GM04504 (cell line): Measurements from ENCODE around the gene OSGEP.
A peak's percentile ranks its signal among the peaks of the same experiment; 100 is the strongest.

Experiments used
- DNase-seq: peaks from one replicate; pipeline ENCODE4 v3.0.0-alpha.2; 2012; ENCODE audit warnings: low read depth

Gene OSGEP

DNA sequence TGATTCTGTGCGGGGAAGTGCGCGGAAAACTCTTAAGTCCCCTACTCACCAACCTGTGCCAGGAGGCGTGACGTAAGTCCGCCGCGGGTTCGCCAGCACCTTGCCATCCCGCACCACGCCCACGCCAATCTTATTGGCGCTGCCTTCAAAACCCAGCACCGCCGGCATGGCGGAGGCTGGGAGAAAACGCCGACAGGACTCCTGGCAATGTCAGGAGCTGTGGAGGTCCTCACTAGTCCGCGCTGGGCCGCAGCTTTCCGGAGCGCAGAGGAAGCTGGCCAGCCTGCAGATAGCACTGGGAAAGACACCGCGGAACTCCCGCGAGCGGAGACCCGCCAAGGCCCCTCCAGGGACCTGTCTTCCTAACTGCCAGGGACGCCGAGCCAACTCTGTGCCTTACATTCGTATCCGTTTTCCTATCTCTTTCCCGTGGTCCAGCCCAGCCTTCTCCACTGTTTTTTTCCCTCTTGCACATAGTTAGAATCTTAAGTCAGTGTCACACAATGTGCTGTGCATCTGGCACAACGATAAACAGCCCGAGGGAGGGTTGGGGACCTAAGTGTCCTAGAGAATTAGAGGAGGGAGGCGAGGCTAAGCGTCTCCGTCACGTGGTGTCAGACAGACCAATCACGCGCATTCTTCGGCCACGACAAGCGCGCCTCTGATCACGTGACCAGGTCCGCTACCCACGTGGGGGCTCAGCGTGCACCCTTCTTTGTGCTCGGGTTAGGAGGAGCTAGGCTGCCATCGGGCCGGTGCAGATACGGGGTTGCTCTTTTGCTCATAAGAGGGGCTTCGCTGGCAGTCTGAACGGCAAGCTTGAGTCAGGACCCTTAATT, at the start of gene OSGEP, which contains the start of gene APEX1:
TSS of gene OSGEP (minus strand) at position 297 of the 839 bp plus-strand sequence. CDS start at position 168, 129 bp downstream.
TSS of gene APEX1 (plus strand) at position 711 of the 839 bp plus-strand sequence. CDS start 420 bp downstream, outside the sequence.
- peak; percentile 98 for DNase-seq

DNA sequence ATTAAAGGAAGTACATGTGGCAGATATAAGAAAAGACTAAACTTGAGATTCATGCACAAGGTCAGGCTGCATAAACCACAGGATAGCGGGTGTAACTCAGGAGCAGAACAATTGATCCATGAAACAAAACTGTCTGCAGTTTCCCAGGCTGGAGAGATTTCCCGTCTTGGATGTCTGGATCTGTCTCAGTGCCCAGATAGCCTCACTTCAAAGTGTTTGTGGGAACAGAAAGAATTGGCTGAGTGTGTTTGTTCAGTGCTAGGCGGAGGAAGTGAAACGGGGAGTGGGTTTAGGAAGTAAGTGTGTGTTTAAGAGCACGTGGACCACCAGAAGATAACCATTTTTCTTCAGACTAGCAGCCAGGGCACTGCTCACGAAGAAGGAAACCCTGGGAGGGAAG, 49.3 kb upstream of the OSGEP start:
- DNase-seq: no peak

DNA sequence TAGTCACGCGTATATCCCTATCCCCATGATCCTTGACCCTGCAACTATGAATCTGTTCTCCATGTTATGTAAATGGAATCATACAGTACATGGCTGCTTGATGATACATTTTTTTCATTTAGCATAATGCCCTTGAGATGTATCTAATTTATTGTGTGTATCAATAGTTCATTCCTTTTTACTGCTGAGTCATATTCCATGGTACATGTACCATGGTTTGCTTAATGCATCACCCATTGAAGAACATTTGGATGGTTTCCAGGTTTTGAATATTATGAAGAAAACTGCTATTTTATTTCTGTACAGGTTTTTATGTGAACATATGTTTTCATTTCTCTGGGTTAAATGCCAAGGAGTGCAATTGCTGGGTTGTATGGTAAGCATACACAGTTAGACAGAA, 46.7 kb upstream of the OSGEP start:
- DNase-seq: no peak

DNA sequence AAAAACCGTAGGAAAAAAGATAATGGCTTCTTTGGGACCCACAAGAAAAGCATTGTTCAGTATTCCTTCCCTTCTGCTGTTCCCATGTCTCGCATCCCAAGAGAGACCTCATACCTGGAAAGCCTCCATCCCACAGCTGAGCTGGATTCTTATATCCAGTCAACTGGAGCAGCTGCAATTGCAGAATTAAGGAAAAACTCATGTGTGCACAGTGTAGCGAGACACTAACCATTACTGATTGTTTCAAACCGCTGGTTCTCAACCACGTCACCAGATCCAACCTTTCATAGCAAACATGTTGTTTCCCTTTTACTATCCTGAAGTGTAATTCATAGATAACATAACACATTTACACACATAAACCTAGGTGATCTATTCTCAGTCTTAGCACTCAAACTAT, 45.3 kb upstream of the OSGEP start:
- DNase-seq: no peak

DNA sequence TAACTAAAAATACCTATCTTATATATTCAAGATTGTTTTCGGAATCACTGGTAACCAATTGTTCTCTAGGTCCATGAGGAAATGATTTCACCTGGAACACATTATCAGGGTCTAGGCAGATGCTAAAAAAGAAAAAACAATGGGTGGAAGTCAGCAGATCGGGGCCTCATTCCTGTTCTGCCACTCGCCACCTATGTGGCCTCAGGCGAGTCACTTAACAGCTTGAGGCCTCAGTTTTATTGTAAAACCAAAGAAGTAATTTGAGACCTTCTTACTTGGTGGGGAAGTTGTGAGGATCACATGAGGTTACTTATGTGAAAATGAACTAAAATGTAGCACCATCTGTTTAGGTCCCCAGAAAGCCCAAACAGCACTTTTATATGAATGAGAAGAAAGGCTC, 44.5 kb upstream of the OSGEP start:
- no peak for DNase-seq

DNA sequence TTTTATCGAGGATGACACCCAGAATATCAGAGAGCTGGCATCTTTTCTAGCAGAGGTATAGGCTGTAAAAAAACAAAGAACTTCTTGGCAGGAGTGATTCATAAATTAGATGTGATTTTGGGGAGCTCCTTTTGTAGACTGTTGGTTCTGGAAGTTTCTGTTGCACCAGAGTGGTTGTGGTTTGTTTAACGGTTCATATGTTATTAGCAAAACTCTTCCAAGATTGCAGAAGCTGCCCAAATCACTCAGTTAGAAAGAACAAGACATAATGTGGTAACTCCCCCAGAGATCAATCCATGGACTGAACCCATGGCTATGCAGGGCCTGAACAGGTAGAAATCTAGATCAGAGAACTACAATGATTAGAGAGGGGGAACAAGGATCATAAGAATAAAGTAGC, 44.0 kb upstream of the OSGEP start:
- DNase-seq: no peak

DNA sequence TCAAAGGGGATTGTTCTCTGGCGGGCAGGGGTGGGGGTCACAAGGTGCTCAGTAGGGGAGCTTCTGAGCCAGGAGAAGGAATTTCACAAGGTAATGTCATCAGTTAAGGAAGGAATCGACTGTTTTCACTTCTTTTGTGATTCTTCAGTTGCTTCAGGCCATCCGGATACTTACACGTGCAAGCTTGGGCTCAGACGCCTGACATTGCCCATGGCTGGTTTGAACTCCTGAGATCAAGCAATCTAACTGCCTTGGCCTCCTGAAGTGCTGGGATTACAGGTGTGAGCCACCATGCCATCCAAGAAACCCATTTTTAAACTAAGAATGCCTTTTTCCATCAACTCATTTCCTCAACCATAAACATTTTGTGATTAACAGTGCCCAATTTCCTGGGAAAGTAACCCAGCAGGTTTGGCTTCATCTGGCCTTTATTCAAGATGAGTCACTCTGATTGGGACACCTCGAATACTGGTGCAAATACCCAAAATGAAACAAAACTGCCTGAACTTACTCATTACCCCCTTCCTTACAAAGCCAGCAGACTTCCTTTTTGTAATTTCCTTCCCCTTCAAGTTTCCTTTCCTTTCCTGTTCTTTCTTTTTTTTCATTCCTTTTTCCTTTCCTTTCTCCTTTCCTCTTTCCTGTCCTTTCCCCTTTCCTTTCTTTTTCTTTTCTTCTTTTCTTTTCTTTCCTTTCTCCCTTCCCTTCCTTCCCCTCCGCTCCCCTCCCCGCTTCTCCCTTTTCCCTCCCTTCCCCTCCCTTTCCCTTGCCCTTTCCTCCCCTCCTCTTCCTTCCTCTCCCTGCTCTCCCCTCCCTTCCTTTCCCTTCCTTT, 40.5 kb upstream of the OSGEP start:
- no peak for DNase-seq

DNA sequence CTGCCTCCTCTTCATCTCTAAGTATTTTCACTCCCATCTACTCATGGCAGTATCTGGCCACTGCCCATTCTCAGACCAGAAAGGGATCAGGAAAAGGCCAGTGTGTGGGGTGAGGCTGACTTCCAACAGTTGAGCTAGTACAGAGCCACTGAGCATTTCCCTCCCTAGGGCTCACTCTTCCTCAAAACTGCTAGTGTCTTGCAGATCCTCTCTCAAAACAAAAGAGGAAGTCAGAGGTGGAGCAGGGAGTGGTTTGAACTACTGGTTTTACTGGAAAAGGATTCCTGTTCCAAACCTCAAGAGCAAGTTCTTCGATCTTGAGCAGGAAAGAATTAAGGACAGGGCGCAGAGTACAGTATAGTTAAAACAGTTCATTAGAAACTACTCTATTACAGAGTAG, 39.0 kb upstream of the OSGEP start:
- no peak for DNase-seq

DNA sequence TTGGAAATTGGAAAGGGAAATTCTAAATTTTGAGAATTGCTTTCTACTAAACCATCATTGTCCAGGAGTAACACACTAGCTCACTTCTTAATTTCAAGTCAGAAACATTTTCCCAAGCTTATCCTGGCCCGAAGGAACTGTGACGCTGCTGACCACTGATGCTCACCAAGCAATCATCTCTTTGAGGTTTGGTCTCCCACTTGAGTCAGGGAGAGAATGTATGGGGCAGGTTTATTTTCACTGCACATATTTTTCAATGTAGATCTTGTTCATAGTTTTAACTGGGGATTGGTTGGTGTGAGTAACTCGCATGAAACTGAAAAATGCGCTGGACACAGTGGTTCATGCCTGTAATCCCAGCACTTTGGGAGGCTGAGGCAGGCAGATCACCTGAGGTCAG, 37.9 kb upstream of the OSGEP start:
- no peak for DNase-seq

DNA sequence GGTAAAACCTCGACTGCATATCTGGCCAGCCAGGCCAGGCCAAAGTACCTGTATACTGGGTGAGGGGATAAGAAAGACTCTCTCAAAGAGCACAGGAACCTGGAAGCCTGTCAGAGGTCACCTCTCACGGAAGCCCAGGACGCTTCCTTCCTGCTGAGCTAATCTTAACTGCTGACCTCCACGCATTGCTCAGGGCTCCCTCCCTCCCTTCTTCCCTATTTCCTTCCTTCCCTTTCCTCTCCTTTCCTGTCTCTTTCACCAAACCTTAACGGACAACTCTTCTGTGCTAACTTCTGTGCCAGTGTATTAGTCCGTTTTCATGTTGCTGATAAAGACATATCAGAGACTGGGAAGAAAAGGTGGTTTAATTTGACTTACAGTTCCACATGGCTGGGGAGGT, 36.0 kb upstream of the OSGEP start:
- DNase-seq: no peak

DNA sequence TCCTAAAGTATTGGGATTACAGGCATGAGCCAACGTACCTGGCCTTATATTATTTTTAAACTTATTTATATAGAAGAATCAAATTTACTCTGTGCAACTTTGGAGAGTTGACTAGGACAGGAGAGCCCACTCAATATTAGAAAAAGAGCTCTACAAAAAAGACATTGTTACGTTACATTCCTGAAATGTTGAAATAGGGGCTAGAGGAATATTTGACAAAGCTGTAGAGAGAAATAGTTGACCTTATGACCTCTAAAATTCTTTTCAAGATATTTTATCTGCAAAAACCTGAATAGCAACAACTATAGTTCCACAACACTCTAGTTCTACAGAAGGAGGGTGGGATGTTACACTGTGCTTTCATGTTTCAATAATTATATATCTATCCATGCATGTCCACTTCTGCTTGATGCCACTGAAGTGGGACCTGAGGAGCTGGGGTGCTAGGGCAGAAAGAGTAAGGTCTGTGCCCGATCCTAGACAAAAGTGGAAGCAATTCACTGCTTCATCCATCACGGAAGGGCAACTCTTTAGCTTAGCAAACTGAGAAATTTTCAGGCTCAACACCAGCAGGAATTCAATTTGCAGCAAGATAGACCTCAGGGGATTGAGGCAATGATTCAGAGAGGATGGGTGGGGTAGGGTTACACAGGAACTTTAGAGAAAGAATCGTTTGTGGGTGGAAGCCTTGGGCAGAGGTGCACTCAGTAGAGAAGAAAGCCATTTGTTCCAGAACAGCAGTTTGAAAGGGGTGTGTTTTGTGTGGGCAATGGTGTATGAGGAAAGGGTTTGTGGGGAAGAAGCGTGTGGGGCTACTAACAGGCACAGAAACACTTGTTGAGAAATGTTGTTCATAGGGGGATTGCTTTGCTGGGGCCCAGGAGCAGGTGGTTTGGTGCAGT, 34.7 kb upstream of the OSGEP start:
- no peak for DNase-seq

DNA sequence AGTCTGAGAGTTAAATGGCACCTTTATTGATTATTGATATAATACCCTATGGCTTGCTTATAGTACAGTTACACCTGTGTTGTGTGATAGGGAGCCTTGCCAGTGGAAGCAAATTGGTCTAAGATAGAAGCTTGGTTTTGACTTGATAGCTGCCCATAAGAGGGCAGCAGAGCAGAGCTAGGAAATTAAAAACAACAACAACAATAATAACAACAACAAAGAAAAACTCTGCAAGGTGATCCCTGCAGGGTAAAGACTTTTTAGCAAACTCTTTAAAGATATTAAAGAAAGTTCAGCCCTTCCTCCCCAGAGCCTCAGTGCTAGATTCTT, 32.7 kb upstream of the OSGEP start:
- DNase-seq: no peak

DNA sequence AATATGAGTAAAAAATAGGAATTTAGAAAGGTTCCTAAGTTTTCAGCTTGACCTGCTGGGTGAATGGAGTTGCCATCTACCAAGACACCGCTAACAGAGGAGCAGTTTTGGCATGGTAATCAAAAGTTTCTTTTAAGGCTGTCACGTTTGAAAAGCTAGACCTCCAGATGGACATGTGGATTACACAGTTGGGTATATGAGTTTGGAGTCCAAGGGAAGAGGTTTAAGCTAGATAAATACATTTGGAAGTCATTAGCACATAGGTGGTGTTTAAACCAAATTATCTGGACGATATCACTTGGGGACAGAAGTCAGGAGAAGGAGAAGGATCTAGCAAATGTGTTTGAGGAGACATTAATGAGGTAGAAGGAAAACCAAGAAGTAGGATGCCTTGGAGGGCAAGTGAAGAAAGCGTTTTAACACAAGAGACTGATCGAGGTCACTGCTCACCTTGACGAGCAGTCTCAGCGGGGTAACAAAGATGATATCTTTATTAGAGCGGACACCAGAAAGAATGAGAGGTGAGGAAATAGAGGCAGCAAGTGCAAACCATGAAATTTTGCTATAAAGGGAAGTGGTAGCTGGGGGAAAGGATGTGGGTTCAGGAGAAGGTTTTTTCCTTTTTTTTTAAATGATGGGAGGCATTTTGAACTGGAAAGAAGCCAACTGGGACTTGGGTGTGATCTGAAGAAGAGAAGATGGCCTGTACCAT, 32.2 kb upstream of the OSGEP start:
- no peak for DNase-seq

DNA sequence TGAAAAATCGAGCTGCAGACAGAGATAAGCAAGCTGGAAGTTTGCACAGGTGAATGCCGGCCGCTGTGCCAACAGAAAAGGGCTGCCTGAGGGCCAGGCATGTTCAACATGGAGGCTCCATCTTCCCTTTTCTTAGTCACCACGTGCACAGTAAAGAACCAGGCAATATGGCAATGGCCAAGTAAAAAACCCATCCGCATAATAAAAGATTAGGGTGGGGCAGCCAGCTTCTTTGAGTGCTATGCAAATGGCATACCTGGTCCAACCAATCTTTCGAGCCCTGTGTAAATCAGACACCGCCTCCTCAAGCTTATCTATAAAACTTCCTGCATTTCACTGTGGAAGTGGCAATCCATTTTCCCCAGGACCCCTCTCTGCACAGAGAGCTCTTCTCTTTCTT, 31.3 kb upstream of the OSGEP start:
- DNase-seq: no peak

DNA sequence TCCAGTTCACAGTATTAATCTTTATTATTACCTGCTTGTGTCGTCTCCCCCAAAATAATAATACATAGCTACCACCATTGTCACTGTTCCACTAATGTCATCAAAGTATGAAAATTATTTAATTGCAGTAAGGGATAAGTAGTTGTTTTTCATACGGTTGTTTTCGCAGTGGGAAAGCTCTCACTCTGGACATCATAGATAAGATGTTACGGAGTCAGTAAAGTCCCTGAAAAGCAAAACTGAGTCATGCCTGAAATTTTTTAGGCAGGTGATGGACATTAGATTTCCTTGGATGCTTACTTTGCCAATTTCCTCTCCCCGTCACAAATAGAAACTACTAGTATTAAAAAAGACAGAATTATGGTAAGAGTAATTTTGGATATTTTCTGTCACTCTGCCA, 27.8 kb upstream of the OSGEP start:
- DNase-seq: no peak

DNA sequence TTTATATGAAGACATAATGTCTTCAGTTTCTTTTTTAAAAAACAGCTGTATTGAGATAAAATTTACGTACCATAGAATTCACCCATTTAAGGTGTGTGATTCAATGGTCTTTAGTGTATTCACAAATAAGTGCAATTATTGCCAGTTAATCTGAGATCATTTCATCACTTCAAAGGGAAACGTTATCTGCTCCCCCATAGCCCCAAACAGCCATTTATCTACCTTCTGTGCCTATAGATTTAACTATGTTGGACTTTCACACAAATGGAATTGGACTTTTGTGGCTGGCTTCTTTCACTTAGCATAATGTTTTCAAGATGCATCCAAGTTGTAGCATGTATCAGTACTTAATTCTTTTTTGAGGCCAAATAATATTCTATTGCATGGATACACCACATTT, 24.3 kb upstream of the OSGEP start:
- no peak for DNase-seq

DNA sequence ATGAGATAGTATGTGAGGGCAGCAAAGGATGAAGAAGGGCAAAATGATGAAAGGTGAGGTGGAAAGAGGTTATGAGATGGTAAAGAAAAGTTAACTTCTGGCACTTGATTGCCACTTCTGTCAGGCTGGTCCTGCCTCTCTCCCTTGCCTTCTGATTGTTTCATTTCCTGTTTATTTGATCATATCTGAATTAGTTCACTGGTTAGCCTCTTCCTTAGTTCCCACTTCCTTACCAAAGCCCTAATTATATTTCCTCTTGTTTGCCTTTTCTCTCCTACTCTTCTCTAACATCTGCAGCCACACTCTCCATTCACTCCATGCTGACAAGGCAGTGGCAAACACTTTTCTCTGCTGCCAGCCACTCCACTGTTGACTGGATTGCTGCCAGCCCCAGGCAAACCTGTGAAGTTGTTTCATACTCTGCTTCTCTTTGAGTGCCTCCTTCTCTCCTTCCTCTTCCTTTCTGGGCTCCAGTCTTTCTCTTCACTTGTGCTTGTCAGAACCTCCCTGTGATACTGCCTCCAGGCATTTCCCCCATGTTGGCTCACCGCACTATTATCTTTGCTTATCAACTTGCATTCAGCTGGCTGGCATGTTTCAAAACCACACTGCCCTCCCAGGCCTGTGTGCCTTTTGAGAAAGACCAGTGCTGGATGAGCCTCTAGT, 22.7 kb upstream of the OSGEP start:
- no peak for DNase-seq

DNA sequence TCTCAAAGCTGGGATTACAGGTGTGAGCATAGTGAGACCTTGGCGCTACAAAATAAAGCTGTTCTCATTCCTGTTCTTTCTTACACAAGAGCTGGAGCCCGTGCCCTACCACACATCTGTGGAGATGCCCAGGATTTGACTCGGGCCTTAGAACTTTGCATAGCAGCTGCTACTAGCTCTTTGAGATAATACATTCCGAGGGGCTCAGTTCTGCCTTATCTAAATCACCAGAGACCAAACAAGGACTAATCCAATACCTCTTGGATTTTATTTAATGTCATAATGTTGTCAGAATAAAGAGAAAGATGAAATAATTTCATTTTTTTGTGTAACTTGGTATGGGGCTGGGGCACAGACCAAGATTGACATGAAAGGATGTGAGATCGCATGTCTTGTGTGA, 22.2 kb upstream of the OSGEP start:
- DNase-seq: no peak

DNA sequence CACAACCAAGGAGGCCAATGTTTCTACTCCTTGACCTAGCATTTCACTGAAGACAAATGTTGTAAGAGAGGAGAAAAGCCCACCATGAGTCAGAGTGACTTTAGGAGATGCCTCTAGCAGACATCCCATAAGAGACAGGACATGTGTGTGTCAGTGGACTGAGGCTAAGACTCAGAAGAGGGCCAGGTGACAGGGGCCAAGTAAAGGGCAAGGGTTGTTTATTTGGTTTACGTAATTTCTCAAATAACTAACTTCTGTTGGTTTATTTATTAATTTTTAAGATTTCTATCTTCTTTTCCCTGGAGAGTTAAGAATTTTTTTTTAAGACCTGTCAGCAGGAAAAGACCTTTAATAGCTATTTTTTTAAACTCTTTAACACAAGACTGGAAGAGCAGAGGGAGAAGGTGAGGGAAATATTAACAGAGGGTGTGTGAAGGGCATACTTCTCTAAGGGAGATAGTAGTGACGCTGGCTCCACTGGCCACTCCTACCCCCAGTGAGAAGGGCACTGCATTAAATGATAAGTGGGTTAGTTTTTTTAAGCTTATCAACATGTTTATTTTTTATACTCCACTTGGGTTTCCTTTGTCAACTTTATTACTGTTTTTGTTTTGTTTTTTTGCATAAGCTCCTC, 18.0 kb upstream of the OSGEP start:
- DNase-seq: no peak

DNA sequence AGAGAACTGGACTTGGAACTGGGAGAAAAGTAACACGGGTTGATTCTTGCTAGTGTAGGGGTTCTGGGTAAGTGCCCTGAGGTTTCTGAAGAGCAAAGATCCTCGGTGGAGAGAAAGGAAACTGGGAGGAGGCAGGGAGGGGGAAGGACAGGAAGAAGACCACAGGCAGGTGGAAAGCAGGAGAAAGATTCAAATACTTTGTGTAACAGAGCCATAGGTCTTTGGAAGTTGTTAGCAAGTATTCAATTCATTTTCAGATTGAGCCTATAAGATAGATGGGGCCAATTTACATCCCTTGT, 15.9 kb upstream of the OSGEP start:
- no peak for DNase-seq
